ENCODE measurements around the gene PFKFB3.

PFKFB3 gene

GRCh38 chr10:6269432-6269831 is 66.7 kb downstream of the PFKFB3 start:
- Histone ChIP-seq H3K4me2 (ENCODE audit: low read length) (no peak overlapping the region), H4K20me1 (ENCODE audit: control insufficient read depth, insufficient read depth, low read depth, low read length) (no peaks in the 10 kb centered on the region), H3K9me3 (ENCODE audit: control insufficient read depth, insufficient read depth, low read length) (no peaks in the 10 kb centered on the region), H3F3A (ENCODE audit: control insufficient read depth, insufficient read depth) (no peaks in the 10 kb centered on the region), H3K36me3 (ENCODE audit: control insufficient read depth, low read length) (no peaks in the 10 kb centered on the region), H3K4me1 (ENCODE audit: control insufficient read depth, low read length) (no peaks in the 10 kb centered on the region; the same call in 1 of the 2 replicates), H3K4me3 (ENCODE audit: low read length) (no peak overlapping the region), H3K9me2 (replicated peaks; ENCODE audit: control insufficient read depth, low read length) (no peaks in the 10 kb centered on the region), H3K27me3 (ENCODE audit: control insufficient read depth, low read length) (no peaks in the 10 kb centered on the region), H3K27ac (ENCODE audit: low read depth, low read length) (no peak overlapping the region), H3K79me2 (ENCODE audit: control insufficient read depth, low read length) (no peaks in the 10 kb centered on the region)
- TF ChIP-seq CTCF (IDR thresholded peaks at IDR 0.05; ENCODE audit: low read depth, low read length, poor library complexity, severe bottlenecking) (no peak), EZH2phosphoT487 (IDR thresholded peaks at IDR 0.05; ENCODE audit: borderline replicate concordance, low read length) (no peak)

- TF ChIP-seq CTCF (IDR thresholded peaks at IDR 0.05; ENCODE audit: low read depth, low read length, poor library complexity, severe bottlenecking) = no peak
- TF ChIP-seq EZH2phosphoT487 (IDR thresholded peaks at IDR 0.05; ENCODE audit: borderline replicate concordance, low read length) = no peak
- H3K9me3 ChIP-seq (ENCODE audit: control insufficient read depth, insufficient read depth, low read length) = no peaks in the 10 kb centered on the region
- H3F3A ChIP-seq (ENCODE audit: control insufficient read depth, insufficient read depth) = no peaks in the 10 kb centered on the region
- peaks cover 6% of the 10 kb centered on the region for H3K4me1 ChIP-seq (ENCODE audit: control insufficient read depth, low read length)
- H3K4me2 ChIP-seq (ENCODE audit: low read length) = no peak overlapping the region
- no peaks in the 10 kb centered on the region for H3K27me3 ChIP-seq (ENCODE audit: control insufficient read depth, low read length)
- H3K4me3 ChIP-seq (ENCODE audit: low read length) = no peak overlapping the region
- no peak overlapping the region for H3K27ac ChIP-seq (ENCODE audit: low read depth, low read length)
- no peaks in the 10 kb centered on the region for H3K36me3 ChIP-seq (ENCODE audit: control insufficient read depth, low read length)
- H3K79me2 ChIP-seq (ENCODE audit: control insufficient read depth, low read length) = no peaks in the 10 kb centered on the region
- no peaks in the 10 kb centered on the region for H4K20me1 ChIP-seq (ENCODE audit: control insufficient read depth, insufficient read depth, low read depth, low read length)
- no peaks in the 10 kb centered on the region for H3K9me2 ChIP-seq (replicated peaks; ENCODE audit: control insufficient read depth, low read length)
Observed at GRCh38 chr10:6269953-6270867, 67.5 kb downstream of the PFKFB3 start.

GRCh38 chr10:6270951-6271350 is 68.2 kb downstream of the PFKFB3 start:
- no peaks in the 10 kb centered on the region for H3K27me3 ChIP-seq (ENCODE audit: control insufficient read depth, low read length)
- no peaks in the 10 kb centered on the region for H3K9me2 ChIP-seq (replicated peaks; ENCODE audit: control insufficient read depth, low read length)
- no peak overlapping the region for H3K4me3 ChIP-seq (ENCODE audit: low read length)
- H3K79me2 ChIP-seq (ENCODE audit: control insufficient read depth, low read length) = no peaks in the 10 kb centered on the region
- no peaks in the 10 kb centered on the region for H3F3A ChIP-seq (ENCODE audit: control insufficient read depth, insufficient read depth)
- TF ChIP-seq CTCF (IDR thresholded peaks at IDR 0.05; ENCODE audit: low read depth, low read length, poor library complexity, severe bottlenecking) = no peak
- TF ChIP-seq EZH2phosphoT487 (IDR thresholded peaks at IDR 0.05; ENCODE audit: borderline replicate concordance, low read length) = no peak
- H3K4me2 ChIP-seq (ENCODE audit: low read length) = no peak overlapping the region
- no peaks in the 10 kb centered on the region for H4K20me1 ChIP-seq (ENCODE audit: control insufficient read depth, insufficient read depth, low read depth, low read length)
- peaks cover 13% of the 10 kb centered on the region for H3K4me1 ChIP-seq (ENCODE audit: control insufficient read depth, low read length)
- H3K9me3 ChIP-seq (ENCODE audit: control insufficient read depth, insufficient read depth, low read length) = no peaks in the 10 kb centered on the region
- H3K36me3 ChIP-seq (ENCODE audit: control insufficient read depth, low read length) = no peaks in the 10 kb centered on the region
- H3K27ac ChIP-seq (ENCODE audit: low read depth, low read length) = no peak overlapping the region
